Activated B cell treated with CpG ODN at 0.5 μM for 24 hours (primary cell): ENCODE measurements around the gene UBE2E2. TPM values are rescaled to one million over a fixed set of nuclear protein-coding genes. Genes with fewer than 3 reads are reported as not detected.

Experiments
- ATAC-seq: fragments of 200-7000 bp; cut with Tn5 transposase; one replicate; pipeline ENCODE4 v1.10.0; 2021; ENCODE audit warnings: low read depth, mild to moderate bottlenecking, moderate library complexity
- CTCF ChIA-PET: fragments of 350-600 bp; sonication (Branson Sonifier 250); formaldehyde crosslinking; loops from one replicate; lab custom pipeline; 2021; ENCODE audit warnings: antibody characterized with exemption; lab: Charles Lee
- POLR2A ChIA-PET: fragments of 350-600 bp; sonication (Branson Sonifier 250); formaldehyde crosslinking; loops from one replicate; lab custom pipeline; 2021; ENCODE audit warnings: antibody characterized with exemption; lab: Charles Lee
- DNase-seq: peaks from one replicate; pipeline ENCODE4 v3.0.0; 2022
- H3K27ac Mint-ChIP-seq: one replicate; pipeline ENCODE4 v1.8.0; 2020; ENCODE audit warnings: mixed read lengths
- H3K27me3 Mint-ChIP-seq: one replicate; pipeline ENCODE4 v1.8.0; 2021; ENCODE audit warnings: mixed read lengths
- H3K36me3 Mint-ChIP-seq: one replicate; pipeline ENCODE4 v1.8.0; 2021; ENCODE audit warnings: low read depth, mixed read lengths
- H3K4me1 Mint-ChIP-seq: one replicate; pipeline ENCODE4 v1.8.0; 2021; ENCODE audit warnings: mixed read lengths
- H3K4me3 Mint-ChIP-seq: one replicate; pipeline ENCODE4 v1.8.0; 2020; ENCODE audit warnings: mild to moderate bottlenecking, mixed read lengths
- H3K9me3 Mint-ChIP-seq: one replicate; pipeline ENCODE4 v1.8.0; 2020; ENCODE audit warnings: mixed read lengths
- CTCF ChIP-seq: fragments of 200-600 bp; IDR thresholded peaks from one replicate; pipeline ENCODE4 v1.8.0; 2022; ENCODE audit warnings: antibody characterized with exemption, mild to moderate bottlenecking
- intact Hi-C: fragments of 100-400 bp; cut with micrococcal nuclease; formaldehyde crosslinking; loops from one replicate; pipeline ENCODE4 v1.15.1; 2024
- total RNA-seq: library from RNA; stranded (reverse); gene quantifications from 2 replicates; pipeline ENCODE4 v1.2.3, GENCODE V29; 2022

UBE2E2 gene
- total RNA-seq, 1 donor from 2014 or later: 48.5 TPM

- ChIA-PET POLR2A (interaction anchor here (0.7 kb wide), 2 partner anchors 200 to 431 kb away, joined by 4 to 9 read pairs; no protein-coding TSS in a partner anchor), CTCF (no interaction called here)
- Mint-ChIP-seq H3K4me3 (no peak overlapping the region), H3K36me3 (no peaks in the 10 kb centered on the region), H3K27me3 (peaks cover 8% of the 10 kb centered on the region), H3K4me1 (peaks cover 2% of the 10 kb centered on the region), H3K27ac (no peak overlapping the region), H3K9me3 (no peaks in the 10 kb centered on the region)
- no peak for DNase-seq
- no peak for TF ChIP-seq CTCF
- intact Hi-C loops: no loop called here
- no peak for ATAC-seq
These were observed 13.9 kb upstream of the UBE2E2 start for GRCh38 chr3:23189187-23189586.

GRCh38 chr3:23192816-23193215, 10.3 kb upstream of the UBE2E2 start:
- no peak for DNase-seq
- ATAC-seq: no peak
- H3K36me3 Mint-ChIP-seq: no peaks in the 10 kb centered on the region
- H3K27ac Mint-ChIP-seq: no peak overlapping the region
- H3K9me3 Mint-ChIP-seq: no peaks in the 10 kb centered on the region
- no peak for TF ChIP-seq CTCF
- intact Hi-C loops: no loop called here
- H3K27me3 Mint-ChIP-seq: peaks cover 8% of the 10 kb centered on the region
- POLR2A ChIA-PET: no interaction called here
- peaks cover 2% of the 10 kb centered on the region for H3K4me1 Mint-ChIP-seq
- CTCF ChIA-PET: no interaction called here
- H3K4me3 Mint-ChIP-seq: no peak overlapping the region

- Mint-ChIP-seq H3K4me3 (no peak overlapping the region), H3K27ac (no peak overlapping the region), H3K27me3 (peaks cover 8% of the 10 kb centered on the region), H3K4me1 (peaks cover 2% of the 10 kb centered on the region), H3K36me3 (no peaks in the 10 kb centered on the region), H3K9me3 (no peaks in the 10 kb centered on the region)
- intact Hi-C loops: no loop called here
- no peak for TF ChIP-seq CTCF
- DNase-seq (no peak), ATAC-seq (no peak)
- ChIA-PET POLR2A (no interaction called here), CTCF (no interaction called here)
These were observed 9.3 kb upstream of the UBE2E2 start for GRCh38 chr3:23193831-23194230.

- DNase-seq: no peak
- H3K4me3 Mint-ChIP-seq: no peak overlapping the region
- H3K36me3 Mint-ChIP-seq: peaks cover 5% of the 10 kb centered on the region
- no peak for ATAC-seq
- no peaks in the 10 kb centered on the region for H3K9me3 Mint-ChIP-seq
- intact Hi-C loops: no loop called here
- TF ChIP-seq CTCF: no peak
- ChIA-PET CTCF (no interaction called here), POLR2A (no interaction called here)
- peaks cover 9% of the 10 kb centered on the region for H3K4me1 Mint-ChIP-seq
- H3K27me3 Mint-ChIP-seq: peaks cover 4% of the 10 kb centered on the region
- no peak overlapping the region for H3K27ac Mint-ChIP-seq
These were observed 4.3 kb upstream of the UBE2E2 start for GRCh38 chr3:23198801-23199200.

- Mint-ChIP-seq H3K27me3 (no peaks in the 10 kb centered on the region), H3K9me3 (no peaks in the 10 kb centered on the region), H3K4me3 (no peak overlapping the region), H3K36me3 (peaks cover 8% of the 10 kb centered on the region), H3K4me1 (peaks cover 18% of the 10 kb centered on the region), H3K27ac (no peak overlapping the region)
- CTCF ChIA-PET: no interaction called here
- no peak for TF ChIP-seq CTCF
- intact Hi-C loops: loop anchor here (5.0 to 10.0 kb wide), 5 partner anchors 123 to 1305 kb away; no protein-coding TSS in a partner anchor
- POLR2A ChIA-PET: no interaction called here
- DNase-seq: no peak
- ATAC-seq: no peak
These were observed 3.5 kb upstream of the UBE2E2 start for GRCh38 chr3:23199649-23200048.
